PC-3 (cell line): ENCODE data around the gene TRDN.

Experiments used
- CTCF ChIP-seq: fragments of 300-600 bp; sonication (generic); conservative IDR thresholded peaks from 2 replicates; pipeline ENCODE4 v1.5.1; 2017; ENCODE audit warnings: antibody characterized with exemption, low read depth, mild to moderate bottlenecking, low read length
- EZH2 ChIP-seq: fragments of 300-600 bp; sonication (generic); IDR thresholded peaks from one replicate; pipeline ENCODE4 v1.6.1; 2017; ENCODE audit warnings: antibody characterized with exemption, mild to moderate bottlenecking, low read length; ENCODE audit not compliant: unreplicated experiment
- EZH2phosphoT487 ChIP-seq: fragments of 300-600 bp; sonication (generic); IDR thresholded peaks from 2 replicates; pipeline ENCODE4 v1.6.1; 2018; ENCODE audit warnings: mild to moderate bottlenecking, antibody characterized with exemption, low read length, borderline replicate concordance

- TF ChIP-seq CTCF (no peak), EZH2 (no peak), EZH2phosphoT487 (no peak)
These were observed 276.4 kb downstream of the TRDN start for GRCh38 chr6:123360359-123360758.
